ENCODE measurements around the gene TFEB.

Gene TFEB

DNA sequence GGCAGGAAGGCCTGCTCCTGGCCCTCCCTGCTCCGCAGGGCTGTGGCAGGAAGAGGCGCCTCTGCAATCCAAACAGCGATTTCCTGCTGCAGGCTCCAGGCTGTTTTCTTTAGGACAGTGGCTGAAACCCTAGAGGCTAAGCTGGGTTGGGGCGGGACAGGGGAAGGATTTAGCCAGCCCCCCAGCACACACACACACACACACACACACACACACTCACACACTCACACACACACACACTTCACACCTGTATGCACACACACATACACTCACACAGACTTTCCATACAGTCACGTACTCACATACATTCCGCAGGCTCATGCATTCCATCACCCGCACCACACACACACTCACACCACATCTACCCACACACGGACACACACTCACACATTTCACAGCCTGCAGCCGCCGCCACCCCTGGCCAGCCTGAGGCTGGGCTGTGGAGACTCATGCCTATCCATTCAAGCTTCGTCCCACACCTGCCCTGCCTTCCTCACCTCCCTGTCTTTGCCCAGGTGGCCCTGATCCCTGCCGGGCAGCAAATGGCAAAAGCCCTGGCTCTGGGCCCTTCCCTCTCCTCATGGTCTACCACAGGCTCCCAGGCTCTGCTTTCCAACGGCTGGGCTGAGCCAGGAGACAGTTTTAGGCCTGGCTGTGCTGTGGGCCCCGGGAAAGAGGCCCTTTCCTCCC, 79.3 kb downstream of the TFEB start:
- H3K4me3 ChIP-seq (ENCODE audit: low read length): no peak overlapping the region
- no peak for TF ChIP-seq ZNF274 (IDR thresholded peaks at IDR 0.05; ENCODE audit: low read depth, low read length)

DNA sequence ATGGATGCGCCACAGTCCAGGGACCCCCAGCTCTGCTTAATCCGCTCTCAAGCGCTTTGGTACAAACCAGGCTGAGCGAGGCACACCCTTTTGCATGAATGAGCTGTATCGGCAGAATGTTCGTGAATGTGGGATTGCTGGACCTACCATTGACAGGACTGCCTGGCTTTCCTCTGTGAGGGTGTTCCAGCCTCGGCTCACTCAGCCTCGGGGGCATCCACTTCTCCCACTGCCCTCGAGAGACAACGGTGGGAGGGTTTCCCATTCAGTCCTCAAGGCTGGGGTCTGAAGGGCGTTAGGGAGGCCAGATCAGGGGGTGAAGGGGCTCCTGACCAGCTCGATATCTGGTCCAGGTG, 79.8 kb downstream of the TFEB start:
- TF ChIP-seq ZNF274 (IDR thresholded peaks at IDR 0.05; ENCODE audit: low read depth, low read length): no peak
- no peak overlapping the region for H3K4me3 ChIP-seq (ENCODE audit: low read length)

DNA sequence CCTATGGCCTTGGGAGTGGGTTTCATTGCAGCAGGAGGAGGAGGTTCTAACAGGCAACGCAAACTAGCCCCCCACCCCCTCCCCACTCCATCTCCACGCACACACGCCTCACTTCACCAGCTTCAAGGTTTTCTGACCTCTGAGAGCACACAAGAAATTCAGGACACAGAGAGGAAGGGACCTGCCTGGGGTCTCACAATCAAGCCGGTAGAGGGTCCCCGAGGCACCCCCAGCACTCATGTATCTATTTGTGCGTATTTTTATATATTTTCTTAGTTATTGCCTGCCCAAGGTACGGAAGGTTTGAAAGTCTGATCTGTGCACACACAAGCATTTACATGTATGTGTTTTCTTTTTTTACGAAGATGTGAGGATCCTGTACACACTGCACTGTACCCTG, 80.2 kb downstream of the TFEB start:
- no peak overlapping the region for H3K4me3 ChIP-seq (ENCODE audit: low read length)
- TF ChIP-seq ZNF274 (IDR thresholded peaks at IDR 0.05; ENCODE audit: low read depth, low read length): no peak

- TF ChIP-seq ZNF274 (IDR thresholded peaks at IDR 0.05; ENCODE audit: low read depth, low read length): no peak
- no peak overlapping the region for H3K4me3 ChIP-seq (ENCODE audit: low read length)
Observed at GRCh38 chr6:41654698-41655151, 80.7 kb downstream of the TFEB start.

- TF ChIP-seq ZNF274 (IDR thresholded peaks at IDR 0.05; ENCODE audit: low read depth, low read length): no peak
- no peak overlapping the region for H3K4me3 ChIP-seq (ENCODE audit: low read length)
Observed at GRCh38 chr6:41654151-41654697, 81.2 kb downstream of the TFEB start.

DNA sequence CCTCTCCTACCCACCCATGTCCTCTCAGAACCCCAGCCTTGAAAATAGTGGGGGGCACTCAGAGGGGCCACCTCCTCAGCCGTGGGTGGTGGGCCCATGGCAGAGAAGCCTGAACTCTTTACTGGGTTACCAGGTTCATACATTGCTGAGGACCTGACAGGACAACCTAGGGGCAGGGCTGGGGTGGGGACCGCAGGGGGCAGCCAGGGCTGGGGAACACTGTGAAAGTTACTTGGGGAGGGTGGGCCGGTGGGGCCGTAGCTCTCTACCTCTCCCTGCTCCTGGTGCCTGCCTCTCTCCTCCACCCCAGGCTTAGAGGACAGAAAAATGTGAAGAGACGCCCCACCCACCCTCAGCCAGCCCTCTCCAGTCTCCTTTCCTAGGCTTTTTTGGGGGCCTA, 81.7 kb downstream of the TFEB start:
- H3K4me3 ChIP-seq (ENCODE audit: low read length): no peak overlapping the region
- TF ChIP-seq ZNF274 (IDR thresholded peaks at IDR 0.05; ENCODE audit: low read depth, low read length): no peak

- no peak for TF ChIP-seq ZNF274 (IDR thresholded peaks at IDR 0.05; ENCODE audit: low read depth, low read length)
- H3K4me3 ChIP-seq (ENCODE audit: low read length): no peak overlapping the region
Observed at GRCh38 chr6:41652866-41653652, 82.3 kb downstream of the TFEB start.

DNA sequence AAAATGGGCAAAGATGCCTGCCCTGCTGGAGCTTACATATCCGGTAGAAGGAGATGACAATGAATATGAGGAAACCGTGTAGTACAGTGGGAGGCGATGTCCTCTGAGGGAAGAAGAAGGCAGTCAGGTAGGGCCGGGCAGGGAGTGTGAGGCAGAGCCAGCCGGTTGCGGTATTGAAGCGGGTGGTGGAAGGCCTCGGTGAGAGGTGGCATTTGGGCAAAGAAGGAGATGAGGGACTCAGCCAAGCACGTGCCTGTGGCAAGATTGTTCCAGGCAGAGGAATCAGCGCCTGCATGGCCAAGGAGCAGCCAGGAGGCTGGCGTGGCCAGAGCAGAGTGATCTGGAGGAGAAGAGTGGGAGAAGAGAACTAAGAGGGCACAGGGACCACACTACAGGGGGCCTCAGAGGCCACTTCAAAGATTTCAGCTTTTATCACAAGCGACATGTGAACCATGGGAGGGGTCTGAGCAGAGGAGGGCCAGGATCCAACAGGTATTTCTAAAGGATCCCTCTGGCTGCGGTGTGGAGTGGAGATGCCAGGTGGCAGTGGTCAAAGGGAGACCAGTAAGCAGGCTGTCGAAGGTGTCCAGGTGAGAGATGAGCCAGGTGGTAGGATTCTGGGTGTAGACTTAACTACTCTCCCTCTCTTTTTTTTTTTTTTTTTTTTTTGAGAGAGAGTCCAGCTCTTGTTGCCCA, 83.3 kb downstream of the TFEB start:
- H3K4me3 ChIP-seq (ENCODE audit: low read length): no peak overlapping the region
- TF ChIP-seq ZNF274 (IDR thresholded peaks at IDR 0.05; ENCODE audit: low read depth, low read length): no peak

DNA sequence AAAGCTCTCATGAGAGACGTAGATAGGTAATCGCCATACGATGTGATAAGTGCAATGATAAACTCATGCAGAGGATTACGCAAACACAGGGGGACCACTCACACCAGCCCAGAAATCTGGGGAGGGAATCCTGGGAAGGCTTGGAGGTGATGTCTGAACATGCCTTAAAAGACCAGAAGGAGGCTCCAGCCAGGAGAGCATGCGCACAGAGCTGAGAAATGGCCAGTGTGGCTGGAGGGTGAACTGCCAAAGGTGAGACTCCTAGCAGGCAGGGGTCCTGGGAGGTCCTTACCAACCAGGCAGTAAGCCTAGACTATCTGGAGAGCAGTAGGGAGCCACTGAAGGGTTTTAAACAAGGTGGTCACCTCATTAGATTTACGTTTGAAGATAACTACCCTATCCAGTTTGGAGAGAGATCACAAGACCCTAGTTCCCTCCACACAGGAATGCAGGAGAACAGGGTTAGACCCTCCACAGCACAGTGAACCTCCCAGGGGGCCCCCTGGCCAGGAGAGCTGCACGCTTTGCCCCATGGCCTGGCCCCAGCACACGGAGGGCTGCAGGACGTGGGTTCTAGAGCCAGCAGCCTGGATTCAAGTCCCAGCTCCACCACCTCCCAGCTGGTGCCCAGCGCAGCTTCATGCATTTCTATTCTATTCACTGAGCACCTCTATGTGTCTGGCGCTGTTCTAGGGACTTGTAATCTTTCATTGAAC, 84.0 kb downstream of the TFEB start:
- H3K4me3 ChIP-seq (ENCODE audit: low read length): no peak overlapping the region
- no peak for TF ChIP-seq ZNF274 (IDR thresholded peaks at IDR 0.05; ENCODE audit: low read depth, low read length)

DNA sequence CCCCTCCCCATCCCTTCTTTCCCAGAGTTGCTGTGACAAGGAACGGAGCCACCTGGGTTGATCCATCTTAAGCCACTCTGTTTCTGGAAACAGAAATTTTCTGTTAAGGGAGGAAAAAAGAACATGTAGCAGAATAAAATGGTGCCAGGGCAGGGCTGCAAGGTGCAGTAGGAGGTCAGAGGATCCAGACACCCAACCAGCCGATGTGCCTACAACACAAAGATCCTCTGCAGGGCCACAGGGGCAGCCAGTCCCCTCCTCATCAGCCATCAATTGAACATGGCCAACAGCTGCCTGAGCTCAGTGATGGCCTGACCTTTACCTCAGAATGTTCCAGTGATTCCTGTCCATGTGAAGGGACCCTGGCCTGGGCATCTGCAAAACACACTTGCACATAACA, 85.3 kb downstream of the TFEB start:
- TF ChIP-seq ZNF274 (IDR thresholded peaks at IDR 0.05; ENCODE audit: low read depth, low read length): no peak
- no peak overlapping the region for H3K4me3 ChIP-seq (ENCODE audit: low read length)

DNA sequence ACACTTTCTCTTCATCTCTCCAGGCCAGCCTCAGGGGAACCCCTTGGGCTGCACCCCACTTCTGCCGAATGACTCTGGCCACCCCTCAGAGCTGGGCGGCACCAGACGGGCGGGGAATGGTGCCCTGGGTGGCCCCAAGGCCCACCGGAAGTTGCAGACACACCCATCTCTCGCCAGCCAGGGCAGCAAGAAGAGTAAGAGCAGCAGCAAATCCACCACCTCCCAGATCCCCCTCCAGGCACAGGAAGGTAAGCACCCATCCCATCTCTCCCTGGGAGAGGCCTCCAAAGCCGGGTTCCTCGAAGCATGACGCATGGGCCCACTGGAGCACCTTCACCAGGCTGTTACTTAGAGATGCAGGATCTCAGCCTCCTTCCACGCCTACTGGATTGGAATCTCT, 85.8 kb downstream of the TFEB start:
- H3K4me3 ChIP-seq (ENCODE audit: low read length): no peak overlapping the region
- no peak for TF ChIP-seq ZNF274 (IDR thresholded peaks at IDR 0.05; ENCODE audit: low read depth, low read length)

- no peak overlapping the region for H3K4me3 ChIP-seq (ENCODE audit: low read length)
- no peak for TF ChIP-seq ZNF274 (IDR thresholded peaks at IDR 0.05; ENCODE audit: low read depth, low read length)
Observed at GRCh38 chr6:41648921-41649320, 86.5 kb downstream of the TFEB start.

DNA sequence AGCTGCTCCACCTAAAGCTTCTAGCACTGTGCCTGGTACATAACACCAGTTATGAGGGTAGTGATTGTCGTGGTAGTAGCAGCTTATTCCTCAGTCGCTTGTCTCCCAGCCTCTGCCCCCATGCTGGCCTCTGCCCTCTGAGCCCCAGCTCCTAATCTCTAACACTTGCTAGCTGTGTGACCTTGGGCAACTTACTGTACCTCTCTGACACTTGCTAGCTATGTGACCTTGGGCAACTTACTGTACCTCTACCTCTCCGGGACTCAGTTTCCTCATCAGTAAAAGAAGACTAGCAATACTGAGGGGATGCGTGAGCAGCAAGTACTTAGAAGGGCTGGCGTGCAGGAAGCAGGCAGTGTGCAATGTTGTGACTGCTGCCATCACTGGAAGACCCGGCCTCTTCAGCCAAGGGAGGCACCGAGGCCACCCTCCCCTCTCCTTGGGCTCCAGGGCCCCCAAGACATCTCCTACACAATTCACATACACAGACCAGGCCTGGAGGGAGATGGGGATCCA, 87.3 kb downstream of the TFEB start:
- H3K4me3 ChIP-seq (ENCODE audit: low read length): no peak overlapping the region

DNA sequence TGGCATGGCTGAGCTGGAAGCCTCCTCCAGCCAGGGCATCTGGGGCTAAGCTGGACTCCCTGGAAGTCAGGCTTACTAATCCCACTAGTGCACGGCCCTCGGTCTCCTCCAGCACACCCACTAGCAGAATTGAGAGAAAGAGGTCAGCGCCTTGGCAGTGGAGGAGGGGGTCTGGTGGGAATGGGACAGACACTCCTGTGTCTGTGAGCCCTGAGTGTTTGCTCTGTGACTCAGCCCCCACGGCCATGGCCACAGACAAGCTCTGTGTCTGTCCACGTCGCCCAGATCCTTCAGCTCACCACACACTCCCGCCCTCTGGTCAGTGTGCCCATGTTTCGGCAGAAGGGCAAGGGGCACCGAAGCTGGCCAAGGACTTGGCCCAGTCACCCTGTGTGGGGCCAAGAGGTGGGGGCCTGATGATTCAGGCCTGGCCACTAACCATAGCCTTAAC, 88.3 kb downstream of the TFEB start:
- no peak for TF ChIP-seq ZNF274 (IDR thresholded peaks at IDR 0.05; ENCODE audit: low read depth, low read length)
- H3K4me3 ChIP-seq (ENCODE audit: low read length): no peak overlapping the region

More for the DNA sequence above, 87.3 kb downstream of the TFEB start:
- TF ChIP-seq ZNF274 (IDR thresholded peaks at IDR 0.05; ENCODE audit: low read depth, low read length): no peak
